DOHH2 (cell line): ENCODE results near the gene IQSEC3.

Experiments
- H3F3A ChIP-seq: fragments of 200-600 bp; sonication (generic), shearing (Covaris generic); 2 replicates; pipeline ENCODE4 v1.6.0; 2016; ENCODE audit warnings: antibody characterized with exemption, mild to moderate bottlenecking; ENCODE audit not compliant: control insufficient read depth, insufficient read depth
- H3K27ac ChIP-seq: fragments of 200-600 bp; sonication (generic); 2 replicates; pipeline ENCODE4 v1.5.1; 2014; ENCODE audit warnings: low read depth, mild to moderate bottlenecking, low read length, moderate library complexity
- H3K27me3 ChIP-seq: fragments of 200-600 bp; sonication (generic); 2 replicates; pipeline ENCODE4 v1.6.1; 2014; ENCODE audit warnings: mild to moderate bottlenecking, low read length, mixed read lengths; ENCODE audit not compliant: control insufficient read depth
- H3K36me3 ChIP-seq: fragments of 200-600 bp; sonication (generic); 2 replicates; pipeline ENCODE4 v1.6.1; 2014; ENCODE audit warnings: mild to moderate bottlenecking, low read length, moderate library complexity, mixed read lengths; ENCODE audit not compliant: control insufficient read depth
- H3K4me1 ChIP-seq: fragments of 200-600 bp; sonication (generic); 2 replicates; pipeline ENCODE4 v1.6.1; 2014; ENCODE audit warnings: mild to moderate bottlenecking, low read length, mixed read lengths; ENCODE audit not compliant: control insufficient read depth
- H3K4me2 ChIP-seq: fragments of 200-600 bp; sonication (generic); 2 replicates; pipeline ENCODE4 v1.6.0; 2014; ENCODE audit warnings: mild to moderate bottlenecking, low read length, moderate library complexity
- H3K4me3 ChIP-seq: fragments of 200-600 bp; sonication (generic); 2 replicates; pipeline ENCODE4 v1.5.1; 2014; ENCODE audit warnings: mild to moderate bottlenecking, low read length, mixed read lengths
- H3K79me2 ChIP-seq: fragments of 200-600 bp; sonication (generic); 2 replicates; pipeline ENCODE4 v1.6.1; 2014; ENCODE audit warnings: mild to moderate bottlenecking, low read length, mixed read lengths; ENCODE audit not compliant: control insufficient read depth
- H3K9me2 ChIP-seq: fragments of 200-600 bp; sonication (generic); replicated peaks from 2 replicates; pipeline ENCODE4 v1.6.1; 2014; ENCODE audit warnings: mild to moderate bottlenecking, low read length, mixed read lengths; ENCODE audit not compliant: control insufficient read depth
- H3K9me3 ChIP-seq: fragments of 200-600 bp; sonication (generic); 2 replicates; pipeline ENCODE4 v1.6.1; 2014; ENCODE audit warnings: antibody characterized with exemption, low read length, mixed read lengths; ENCODE audit not compliant: control insufficient read depth, insufficient read depth
- H4K20me1 ChIP-seq: fragments of 200-600 bp; sonication (generic); 2 replicates; pipeline ENCODE4 v1.6.0; 2014; ENCODE audit warnings: low read depth, mild to moderate bottlenecking, antibody characterized with exemption, low read length, moderate library complexity; ENCODE audit not compliant: control insufficient read depth, insufficient read depth
- CTCF ChIP-seq: fragments of 200-600 bp; sonication (generic); IDR thresholded peaks from one replicate; pipeline ENCODE4 v1.5.1; 2014; ENCODE audit warnings: antibody characterized with exemption, mild to moderate bottlenecking, low read depth, low read length; ENCODE audit not compliant: poor library complexity, severe bottlenecking
- EZH2phosphoT487 ChIP-seq: fragments of 200-600 bp; sonication (generic); IDR thresholded peaks from 2 replicates; pipeline ENCODE4 v1.6.1; 2017; ENCODE audit warnings: borderline replicate concordance, mild to moderate bottlenecking, antibody characterized with exemption, low read length, moderate library complexity, mixed read lengths

IQSEC3 gene

GRCh38 chr12:220946-221550 lies 154.5 kb downstream of the IQSEC3 start:
- Histone ChIP-seq H3K36me3 (no peaks in the 10 kb centered on the region), H3K27me3 (0 out of 2 replicates have a peak, but pooled peaks cover 5% of the 10 kb centered on the region), H3K79me2 (no peaks in the 10 kb centered on the region), H3K4me2 (no peak overlapping the region), H3F3A (no peaks in the 10 kb centered on the region), H3K27ac (no peak overlapping the region), H3K9me3 (no peaks in the 10 kb centered on the region), H3K4me1 (no peaks in the 10 kb centered on the region; the same call in 1 of the 2 replicates), H3K4me3 (no peak overlapping the region), H3K9me2 (no peaks in the 10 kb centered on the region), H4K20me1 (no peaks in the 10 kb centered on the region; the same call in 1 of the 2 replicates)
- TF ChIP-seq EZH2phosphoT487 (no peak), CTCF (no peak)

GRCh38 chr12:221736-222135 lies 155.2 kb downstream of the IQSEC3 start:
- Histone ChIP-seq H3K4me1 (no peaks in the 10 kb centered on the region; the same call in 1 of the 2 replicates), H3K9me3 (no peaks in the 10 kb centered on the region), H3K4me3 (no peak overlapping the region), H3K36me3 (no peaks in the 10 kb centered on the region), H3K4me2 (no peak overlapping the region), H3K27ac (no peak overlapping the region), H3K79me2 (no peaks in the 10 kb centered on the region), H3F3A (no peaks in the 10 kb centered on the region), H3K27me3 (0 out of 2 replicates have a peak, but pooled peaks cover 1% of the 10 kb centered on the region), H4K20me1 (no peaks in the 10 kb centered on the region; the same call in 1 of the 2 replicates), H3K9me2 (no peaks in the 10 kb centered on the region)
- no peak for TF ChIP-seq CTCF
- TF ChIP-seq EZH2phosphoT487 = no peak

GRCh38 chr12:223841-224240 lies 157.3 kb downstream of the IQSEC3 start:
- no peaks in the 10 kb centered on the region for H3F3A ChIP-seq
- TF ChIP-seq CTCF (no peak), EZH2phosphoT487 (no peak)
- no peak overlapping the region for H3K4me3 ChIP-seq
- H3K36me3 ChIP-seq = no peaks in the 10 kb centered on the region
- H3K4me1 ChIP-seq = no peaks in the 10 kb centered on the region; the same call in 1 of the 2 replicates
- no peak overlapping the region for H3K4me2 ChIP-seq
- H4K20me1 ChIP-seq = no peaks in the 10 kb centered on the region; the same call in 1 of the 2 replicates
- H3K27ac ChIP-seq = no peak overlapping the region
- no peaks in the 10 kb centered on the region for H3K79me2 ChIP-seq
- 0 out of 2 replicates have a peak, but pooled peaks cover 5% of the 10 kb centered on the region for H3K27me3 ChIP-seq
- no peaks in the 10 kb centered on the region for H3K9me3 ChIP-seq
- no peaks in the 10 kb centered on the region for H3K9me2 ChIP-seq
